Muscle layer of duodenum (tissue), 2 donors: Measurements from ENCODE around the gene TMEM38B.
"Not testable (repeated sequence)": the region's sequence is repeated elsewhere in the genome, so short reads cannot be mapped to it uniquely, and the experiment has no call there.

Source experiments
- H3K27ac ChIP-seq: one replicate; pipeline ENCODE4 v1.7.0; 2013; ENCODE audit warnings: mild to moderate bottlenecking, low read length
- H3K27me3 ChIP-seq: one replicate; pipeline ENCODE4 v1.7.0; 2013; ENCODE audit warnings: low read depth, mild to moderate bottlenecking, control low read depth, low read length
- H3K36me3 ChIP-seq, 2 donors: one replicate each; pipeline ENCODE4 v1.7.0; 2013; ENCODE audit warnings: low read length in 2 of 2, control low read depth in 1 of 2, mild to moderate bottlenecking in 1 of 2; ENCODE audit not compliant: insufficient read depth in 2 of 2, control insufficient read depth in 1 of 2
- H3K4me1 ChIP-seq, 2 donors: one replicate each; pipeline ENCODE4 v1.7.0; 2013; ENCODE audit warnings: low read length in 2 of 2, mild to moderate bottlenecking in 2 of 2, control low read depth in 1 of 2, moderate library complexity in 1 of 2; ENCODE audit not compliant: insufficient read depth in 2 of 2, control insufficient read depth in 1 of 2
- H3K4me3 ChIP-seq, 2 donors: one replicate each; pipeline ENCODE4 v1.7.0; 2013; ENCODE audit warnings: low read length in 2 of 2, low read depth in 1 of 2, mild to moderate bottlenecking in 1 of 2
- H3K9me3 ChIP-seq, 2 donors: one replicate each; pipeline ENCODE4 v1.7.0; 2013; ENCODE audit warnings: low read length in 2 of 2, control low read depth in 1 of 2, mild to moderate bottlenecking in 1 of 2; ENCODE audit not compliant: control insufficient read depth in 1 of 2
- donor health status: healthy.

The TMEM38B gene

DNA sequence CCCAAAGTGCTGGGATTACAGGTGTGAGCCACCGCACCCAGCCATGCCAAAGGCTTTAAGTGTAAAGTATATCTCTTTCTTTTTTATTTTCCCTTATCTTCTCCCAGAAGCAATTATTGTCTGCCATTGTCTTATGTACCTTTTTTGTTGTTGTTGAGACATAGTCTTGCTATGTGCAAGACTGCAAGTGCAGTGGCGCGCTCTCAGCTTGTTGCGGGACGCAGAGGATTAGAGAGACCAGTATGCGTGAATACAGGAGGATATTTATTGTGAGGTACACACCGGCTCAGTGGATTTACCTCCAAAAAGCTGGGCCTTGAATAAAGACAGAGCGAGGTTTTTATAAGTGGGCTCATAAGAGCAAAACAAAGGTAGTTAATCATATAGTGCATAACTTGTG, 11.8 kb downstream of the TMEM38B start:
- Histone ChIP-seq H3K27me3 (no peaks in the 10 kb centered on the region), H3K27ac (no peak overlapping the region), H3K4me3 (no peak overlapping the region), H3K36me3 (no peaks in the 10 kb centered on the region), H3K4me1 (no peaks in the 10 kb centered on the region), H3K9me3 (no peaks in the 10 kb centered on the region)

DNA sequence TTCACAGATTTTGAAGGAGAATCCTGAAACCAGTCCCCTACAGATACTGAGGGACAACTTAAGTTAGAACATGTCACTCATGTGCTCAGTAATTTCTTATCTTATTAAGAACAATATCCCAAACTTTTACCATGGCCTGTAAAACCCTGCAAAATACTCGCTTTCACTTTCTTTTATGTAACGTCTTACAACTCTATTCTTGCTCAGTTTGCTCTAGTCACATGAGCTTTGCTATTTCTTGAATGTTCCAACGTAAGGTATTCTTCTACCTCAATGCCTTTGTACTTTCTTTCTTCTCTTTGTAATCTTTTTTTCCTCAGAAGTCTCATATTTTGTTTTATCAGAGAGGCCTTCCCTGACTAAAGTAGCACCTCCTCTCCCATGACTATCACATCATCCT, 14.1 kb downstream of the TMEM38B start:
- no peak overlapping the region for H3K4me3 ChIP-seq
- H3K27ac ChIP-seq, result no peak overlapping the region
- H3K4me1 ChIP-seq, result no peaks in the 10 kb centered on the region
- H3K27me3 ChIP-seq, result no peaks in the 10 kb centered on the region
- no peaks in the 10 kb centered on the region for H3K9me3 ChIP-seq
- H3K36me3 ChIP-seq, result no peaks in the 10 kb centered on the region

DNA sequence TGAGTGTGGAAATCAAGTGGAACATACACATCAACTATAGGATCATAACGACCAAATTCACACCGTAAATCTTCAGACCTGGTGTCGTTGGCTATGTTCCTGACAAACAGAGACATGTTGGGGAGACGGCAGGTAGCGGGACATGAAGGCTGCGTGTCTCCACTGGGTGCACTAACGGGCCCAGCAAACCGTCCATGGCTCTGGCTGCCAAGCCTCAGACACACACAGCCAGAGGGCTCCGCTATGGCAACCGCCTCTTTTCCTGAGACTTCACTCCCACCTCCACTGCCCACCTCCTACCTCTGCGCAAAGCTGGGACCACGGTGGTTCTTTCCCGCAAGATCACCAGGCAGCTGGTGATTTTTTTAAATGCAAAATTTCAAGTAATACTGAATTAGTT, 16.3 kb downstream of the TMEM38B start:
- Histone ChIP-seq H3K36me3 (no peaks in the 10 kb centered on the region), H3K27ac (no peak overlapping the region), H3K4me3 (no peak overlapping the region), H3K27me3 (no peaks in the 10 kb centered on the region), H3K9me3 (no peaks in the 10 kb centered on the region), H3K4me1 (no peaks in the 10 kb centered on the region)

DNA sequence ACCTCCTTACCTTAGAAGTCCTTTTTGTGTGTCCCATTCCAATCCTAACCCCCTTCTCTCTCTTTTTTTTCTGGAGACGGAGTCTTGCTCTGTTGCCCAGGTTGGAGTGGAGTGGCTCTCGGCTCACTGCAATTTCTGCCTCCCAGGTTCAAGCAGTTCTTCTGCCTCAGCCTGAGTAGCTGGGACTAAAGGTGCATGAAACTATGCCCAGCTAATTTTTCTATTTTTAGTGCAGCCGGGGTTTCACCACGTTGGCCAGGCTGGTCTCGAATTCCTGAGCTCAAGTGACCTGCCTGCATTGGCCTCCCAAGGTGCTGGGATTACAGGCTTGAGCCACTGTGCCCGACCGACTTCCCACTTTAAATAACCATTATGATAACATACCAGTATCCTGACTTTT, 17.5 kb downstream of the TMEM38B start:
- Histone ChIP-seq H3K4me3 (no peak overlapping the region), H3K27ac (no peak overlapping the region), H3K4me1 (no peaks in the 10 kb centered on the region), H3K27me3 (no peaks in the 10 kb centered on the region), H3K36me3 (no peaks in the 10 kb centered on the region), H3K9me3 (no peaks in the 10 kb centered on the region)

DNA sequence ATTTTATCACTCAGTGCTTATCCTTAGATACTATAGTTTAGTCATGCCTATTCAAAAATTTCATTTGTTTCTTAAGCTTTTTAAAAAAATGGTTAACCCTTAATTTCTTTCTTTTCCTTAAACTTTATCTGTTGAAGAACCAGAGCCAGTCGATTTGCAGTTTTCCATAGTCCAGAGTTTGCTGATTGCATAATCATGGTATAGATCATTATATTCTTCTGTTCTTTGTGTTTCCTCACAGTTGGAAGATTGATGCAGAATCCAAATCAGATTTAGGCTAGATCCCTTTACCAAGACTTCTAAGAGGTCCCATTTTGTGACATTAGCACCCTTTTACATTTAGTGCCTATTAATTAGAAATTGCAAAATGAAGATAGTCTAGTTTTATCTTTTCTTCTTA, 18.0 kb downstream of the TMEM38B start:
- Histone ChIP-seq H3K4me1 (no peaks in the 10 kb centered on the region), H3K36me3 (no peaks in the 10 kb centered on the region), H3K27ac (no peak overlapping the region), H3K4me3 (no peak overlapping the region), H3K27me3 (no peaks in the 10 kb centered on the region), H3K9me3 (no peaks in the 10 kb centered on the region)

DNA sequence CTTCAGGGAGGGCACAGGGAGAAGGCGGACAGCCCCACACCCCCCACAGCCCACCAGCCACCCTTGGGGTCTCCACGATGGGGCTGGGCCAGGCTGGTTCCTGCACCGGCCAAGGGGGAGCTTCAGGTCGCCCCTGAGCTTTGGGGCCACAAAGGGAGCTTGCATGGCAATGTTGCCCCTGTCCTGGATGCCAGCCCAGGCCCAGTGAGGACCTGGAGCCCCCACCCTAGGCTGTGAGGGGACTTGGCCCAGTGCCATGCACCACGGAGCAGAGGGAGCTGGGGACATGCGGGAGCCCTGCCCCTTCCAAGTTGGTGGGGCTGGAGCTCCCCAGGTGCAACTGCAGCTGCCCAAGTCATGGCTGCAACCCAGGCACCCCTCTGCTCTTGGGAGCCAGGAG, 18.4 kb downstream of the TMEM38B start:
- Histone ChIP-seq H3K36me3 (no peaks in the 10 kb centered on the region), H3K9me3 (no peaks in the 10 kb centered on the region), H3K4me3 (no peak overlapping the region), H3K27ac (no peak overlapping the region), H3K27me3 (no peaks in the 10 kb centered on the region), H3K4me1 (no peaks in the 10 kb centered on the region)

DNA sequence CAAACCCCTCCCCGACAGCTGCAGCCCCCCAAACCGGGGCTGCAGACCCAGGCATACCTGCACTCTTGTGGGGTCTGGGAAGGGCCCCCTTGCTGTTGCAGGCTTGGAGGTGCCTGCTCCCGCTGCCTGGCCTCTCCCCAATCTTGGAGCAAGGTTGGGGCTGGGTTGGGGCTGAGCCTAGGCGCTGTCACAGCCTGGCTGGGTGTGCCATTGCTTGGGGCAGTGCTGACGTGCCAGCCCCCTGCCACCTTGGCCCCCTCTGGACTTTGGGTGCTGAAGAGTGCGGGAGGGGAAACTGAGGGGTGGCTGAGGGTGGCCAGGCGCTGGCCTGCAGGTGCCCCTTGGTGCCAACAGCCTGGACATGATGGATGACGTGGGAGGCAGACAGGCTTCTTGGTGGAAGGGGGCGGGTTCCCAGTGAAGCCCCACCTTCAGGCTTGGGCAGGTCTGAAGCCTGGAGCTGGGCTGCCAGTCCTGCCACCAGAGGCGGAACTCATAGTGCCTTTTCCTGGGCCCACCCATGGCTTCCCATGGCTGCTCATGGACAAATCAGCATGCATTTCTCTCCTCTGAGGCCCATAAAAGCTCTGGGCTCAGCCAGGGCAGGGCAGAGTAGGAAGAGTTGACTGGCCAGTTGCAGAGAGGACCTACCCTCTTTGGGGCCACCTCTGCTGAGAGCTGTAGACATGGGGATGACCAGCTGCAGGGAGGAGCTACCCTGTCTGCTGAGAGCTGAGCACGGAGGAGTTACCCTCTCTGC, 19.1 kb downstream of the TMEM38B start:
- no peaks in the 10 kb centered on the region for H3K27me3 ChIP-seq
- no peak overlapping the region for H3K27ac ChIP-seq
- no peaks in the 10 kb centered on the region for H3K36me3 ChIP-seq
- H3K4me1 ChIP-seq, result no peaks in the 10 kb centered on the region
- H3K9me3 ChIP-seq, result no peaks in the 10 kb centered on the region
- H3K4me3 ChIP-seq, result no peak overlapping the region

DNA sequence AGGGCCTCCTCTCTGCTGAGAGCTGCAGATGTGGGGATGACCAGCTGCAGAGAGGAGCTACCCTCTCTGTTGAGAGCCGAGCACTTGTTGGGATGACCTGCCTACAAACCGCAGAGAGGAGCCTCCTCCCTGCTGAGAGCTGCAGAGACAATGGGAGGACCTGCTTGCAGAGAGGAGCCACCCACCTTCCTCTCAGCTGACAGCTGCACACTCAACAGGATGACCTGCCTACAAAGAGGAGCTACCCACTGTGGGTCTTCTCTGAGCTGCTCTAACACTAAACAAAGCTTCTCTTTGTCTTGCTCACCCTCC, 19.6 kb downstream of the TMEM38B start:
- Histone ChIP-seq H3K27me3 (no peaks in the 10 kb centered on the region), H3K36me3 (no peaks in the 10 kb centered on the region), H3K4me3 (no peak overlapping the region), H3K27ac (no peak overlapping the region), H3K9me3 (no peaks in the 10 kb centered on the region), H3K4me1 (no peaks in the 10 kb centered on the region)

DNA sequence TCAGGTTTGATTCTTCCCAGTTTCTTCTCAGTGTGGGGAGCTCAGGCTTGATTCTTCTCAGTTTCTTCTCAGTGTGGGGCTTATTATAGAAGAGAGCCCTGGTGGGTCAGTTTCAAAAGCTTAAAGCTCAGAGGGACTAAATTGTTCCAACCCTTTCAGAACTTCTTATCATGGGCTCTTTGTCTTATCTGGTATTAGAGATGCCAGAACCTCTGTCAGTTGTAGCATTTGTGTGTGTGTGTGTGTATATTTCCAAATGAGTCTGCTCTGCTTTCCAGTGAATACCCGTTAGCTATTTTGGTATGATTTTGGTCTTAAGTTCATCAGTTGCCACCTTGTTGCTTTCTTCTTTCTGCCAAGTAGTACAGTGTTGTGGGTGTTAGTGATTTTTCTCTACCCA, 21.8 kb downstream of the TMEM38B start:
- no peak overlapping the region for H3K4me3 ChIP-seq
- H3K27ac ChIP-seq, result no peak overlapping the region
- no peaks in the 10 kb centered on the region for H3K4me1 ChIP-seq
- no peaks in the 10 kb centered on the region for H3K36me3 ChIP-seq
- H3K27me3 ChIP-seq, result no peaks in the 10 kb centered on the region
- H3K9me3 ChIP-seq, result no peaks in the 10 kb centered on the region

DNA sequence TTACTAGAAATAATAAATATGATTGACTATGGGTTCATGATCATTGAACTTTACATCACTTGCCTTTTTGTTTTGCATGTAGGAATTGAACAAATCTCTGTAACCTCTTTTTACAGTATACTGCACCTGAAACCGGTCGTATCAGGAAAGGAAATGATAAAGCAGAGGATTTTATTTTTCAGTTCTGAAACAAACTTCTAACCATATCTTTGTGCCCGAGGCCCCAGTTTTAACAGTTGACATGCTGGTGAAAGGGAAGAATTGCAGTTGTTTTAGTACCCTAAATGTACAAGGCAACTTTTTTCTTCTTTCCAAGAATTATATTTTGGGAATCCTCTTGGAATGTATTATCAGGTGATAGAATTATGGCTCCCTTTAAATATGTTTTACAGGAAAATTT, 27.8 kb downstream of the TMEM38B start:
- no peaks in the 10 kb centered on the region for H3K9me3 ChIP-seq
- H3K27me3 ChIP-seq, result no peaks in the 10 kb centered on the region
- no peaks in the 10 kb centered on the region for H3K36me3 ChIP-seq
- no peaks in the 10 kb centered on the region for H3K4me1 ChIP-seq
- no peak overlapping the region for H3K4me3 ChIP-seq
- no peak overlapping the region for H3K27ac ChIP-seq

DNA sequence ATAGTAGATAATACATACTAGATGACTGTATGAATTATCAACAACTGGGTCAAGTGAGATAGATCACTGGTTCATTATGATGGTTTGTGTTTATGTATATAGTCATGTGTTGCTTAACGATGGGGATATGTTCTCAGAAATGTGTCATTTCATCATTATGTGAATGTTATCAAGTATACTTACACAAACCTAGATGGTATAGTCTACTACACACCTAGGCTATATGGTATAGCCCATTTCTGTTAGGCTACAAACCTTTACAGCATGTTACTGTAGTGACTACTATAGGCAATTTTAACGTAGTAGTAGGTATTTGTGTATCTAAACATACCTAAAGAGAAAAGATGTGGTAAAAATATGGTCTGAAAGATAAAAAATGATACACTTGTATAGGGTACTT, 31.0 kb downstream of the TMEM38B start:
- Histone ChIP-seq H3K27me3 (no peaks in the 10 kb centered on the region), H3K36me3 (no peaks in the 10 kb centered on the region)

DNA sequence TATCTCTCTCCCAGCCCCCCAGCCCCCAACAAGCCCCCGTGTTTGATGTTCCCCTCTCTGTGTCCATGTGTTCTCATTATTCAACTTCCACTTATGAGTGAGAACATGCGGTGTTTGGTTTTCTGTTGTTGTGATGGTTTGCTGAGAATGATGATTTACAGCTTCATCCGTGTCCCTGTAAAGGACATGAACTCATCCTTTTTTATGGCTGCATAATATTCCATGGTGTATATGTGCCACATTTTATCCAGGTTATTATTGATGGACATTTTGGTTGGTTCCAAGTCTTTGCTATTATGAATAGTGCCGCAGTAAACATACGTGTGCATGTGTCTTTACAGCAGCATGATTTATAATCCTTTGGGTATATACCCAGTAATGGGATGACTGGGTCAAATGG, 33.9 kb downstream of the TMEM38B start:
- not testable (repeated sequence) for H3K4me3 ChIP-seq, H3K27ac ChIP-seq, H3K36me3 ChIP-seq, H3K4me1 ChIP-seq, H3K27me3 ChIP-seq, H3K9me3 ChIP-seq

More for the DNA sequence above, 31.0 kb downstream of the TMEM38B start:
- Histone ChIP-seq H3K9me3 (no peaks in the 10 kb centered on the region), H3K27ac (no peak overlapping the region), H3K4me1 (no peaks in the 10 kb centered on the region), H3K4me3 (no peak overlapping the region)
